ENCODE results near the gene SMIM13. TPM values are rescaled to one million over a fixed set of nuclear protein-coding genes. Genes with fewer than 3 reads are reported as not detected.

SMIM13 gene
- total and polyA plus RNA-seq, 2 experiments from 2014 or later: 8.9 to 9.6 TPM

DNA sequence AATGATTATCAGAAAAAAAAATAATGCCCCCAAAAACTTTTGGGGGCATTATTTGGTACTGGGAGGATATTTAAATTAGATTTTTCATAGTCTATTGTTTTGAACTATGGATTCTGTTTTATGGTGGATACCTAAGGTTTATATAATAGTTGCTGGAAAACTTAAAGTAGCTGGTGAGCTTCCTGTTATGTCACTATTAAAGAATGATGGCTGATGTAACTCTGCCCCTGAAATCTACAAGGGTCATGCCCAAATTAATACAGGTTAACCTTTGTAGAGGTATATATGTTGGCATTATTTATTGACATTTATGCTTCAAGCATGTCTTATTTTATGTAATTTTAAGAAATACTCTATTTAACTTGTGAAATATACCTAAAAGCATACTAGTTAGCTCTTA lies 43.2 kb downstream of the SMIM13 start:
- TF ChIP-seq, protein P1, sequence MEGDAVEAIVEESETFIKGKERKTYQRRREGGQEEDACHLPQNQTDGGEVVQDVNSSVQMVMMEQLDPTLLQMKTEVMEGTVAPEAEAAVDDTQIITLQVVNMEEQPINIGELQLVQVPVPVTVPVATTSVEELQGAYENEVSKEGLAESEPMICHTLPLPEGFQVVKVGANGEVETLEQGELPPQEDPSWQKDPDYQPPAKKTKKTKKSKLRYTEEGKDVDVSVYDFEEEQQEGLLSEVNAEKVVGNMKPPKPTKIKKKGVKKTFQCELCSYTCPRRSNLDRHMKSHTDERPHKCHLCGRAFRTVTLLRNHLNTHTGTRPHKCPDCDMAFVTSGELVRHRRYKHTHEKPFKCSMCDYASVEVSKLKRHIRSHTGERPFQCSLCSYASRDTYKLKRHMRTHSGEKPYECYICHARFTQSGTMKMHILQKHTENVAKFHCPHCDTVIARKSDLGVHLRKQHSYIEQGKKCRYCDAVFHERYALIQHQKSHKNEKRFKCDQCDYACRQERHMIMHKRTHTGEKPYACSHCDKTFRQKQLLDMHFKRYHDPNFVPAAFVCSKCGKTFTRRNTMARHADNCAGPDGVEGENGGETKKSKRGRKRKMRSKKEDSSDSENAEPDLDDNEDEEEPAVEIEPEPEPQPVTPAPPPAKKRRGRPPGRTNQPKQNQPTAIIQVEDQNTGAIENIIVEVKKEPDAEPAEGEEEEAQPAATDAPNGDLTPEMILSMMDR (IDR thresholded peaks at IDR 0.05; ENCODE audit: low read depth, low read length): no peak
- no peaks in the 10 kb centered on the region for H3K4me1 ChIP-seq (ENCODE audit: low read depth)
- no peak for DNase-seq (ENCODE audit: low read depth in 1 of 2, low spot score in 1 of 2)
- H3K27me3 ChIP-seq: no peaks in the 10 kb centered on the region
- H3K36me3 ChIP-seq: peaks cover 15% of the 10 kb centered on the region
- no peaks in the 10 kb centered on the region for H3K9me3 ChIP-seq (ENCODE audit: low read depth)
- H3K27ac ChIP-seq: no peak overlapping the region
- H3K4me3 ChIP-seq: no peak overlapping the region

DNA sequence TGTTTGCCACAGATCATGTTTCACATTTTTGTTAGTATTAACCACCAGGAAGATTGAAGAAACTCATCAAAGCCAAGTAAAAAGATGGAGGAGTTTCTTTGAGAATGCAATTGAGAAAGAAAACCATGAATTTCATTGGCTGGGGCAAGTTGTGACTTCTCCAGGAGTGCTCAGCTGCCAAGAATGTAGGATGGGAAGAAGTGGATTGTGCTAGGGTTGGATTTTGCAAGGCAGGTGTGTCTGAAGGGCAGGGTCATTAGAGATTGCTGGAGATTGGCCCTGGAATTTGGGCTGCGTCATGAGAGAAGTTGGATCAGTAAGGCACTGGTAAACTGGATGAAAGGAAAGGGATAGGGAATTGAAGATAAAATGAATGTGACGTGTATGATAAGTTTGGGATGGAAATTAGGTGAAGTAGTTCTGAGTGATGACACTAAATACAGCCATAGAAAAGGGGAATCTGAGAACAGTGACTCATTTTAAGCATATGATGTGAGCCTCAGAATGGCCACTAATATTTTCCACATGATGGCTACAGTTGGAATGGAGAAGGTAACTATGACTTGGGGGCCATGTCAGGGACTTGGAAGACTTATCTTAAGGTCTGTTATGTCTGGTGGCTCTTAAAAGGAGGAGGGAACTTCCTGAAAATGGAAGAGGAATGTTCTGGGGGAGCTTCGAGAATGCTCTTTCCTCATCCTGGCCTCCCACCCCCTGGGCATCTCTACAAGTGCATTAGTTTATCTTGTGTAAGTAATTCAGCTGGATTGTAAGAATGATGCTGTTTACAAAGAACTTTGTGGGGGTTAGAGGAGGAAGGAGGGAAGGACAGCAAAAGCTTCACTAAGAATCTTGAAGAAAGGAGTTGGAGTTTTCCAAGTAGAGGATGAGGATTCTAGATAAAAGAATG lies 45.7 kb downstream of the SMIM13 start:
- Histone ChIP-seq H3K4me3 (no peak overlapping the region), H3K27me3 (no peaks in the 10 kb centered on the region), H3K36me3 (peaks cover 15% of the 10 kb centered on the region), H3K27ac (no peak overlapping the region), H3K4me1 (ENCODE audit: low read depth) (no peaks in the 10 kb centered on the region), H3K9me3 (ENCODE audit: low read depth) (no peaks in the 10 kb centered on the region)
- TF ChIP-seq, protein P1 (IDR thresholded peaks at IDR 0.05; ENCODE audit: low read depth, low read length): no peak
- peak in 1 of 2 donors; percentile 25 for DNase-seq (ENCODE audit: low read depth in 1 of 2, low spot score in 1 of 2)

DNA sequence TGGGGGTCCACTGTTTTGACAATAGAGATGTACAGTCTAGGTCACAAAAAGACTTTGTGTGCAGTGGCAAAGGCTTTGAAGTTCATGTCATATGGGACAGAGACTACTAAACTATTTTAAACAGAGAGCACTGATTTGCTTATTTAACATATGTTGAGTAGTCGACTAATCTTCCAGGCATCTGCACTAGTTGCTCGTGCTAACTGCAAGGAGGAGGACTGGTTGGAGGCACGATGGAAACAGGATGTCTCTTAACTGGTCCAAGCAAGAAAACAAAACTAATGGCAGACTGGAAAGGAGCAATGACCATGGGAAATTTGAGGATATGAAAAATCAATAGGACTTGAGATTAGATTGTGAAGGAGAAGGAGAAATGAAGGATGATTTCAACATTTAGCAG lies 46.4 kb downstream of the SMIM13 start:
- no peak for DNase-seq (ENCODE audit: low read depth in 1 of 2, low spot score in 1 of 2)
- no peaks in the 10 kb centered on the region for H3K27me3 ChIP-seq
- TF ChIP-seq, protein P1 (IDR thresholded peaks at IDR 0.05; ENCODE audit: low read depth, low read length): no peak
- H3K27ac ChIP-seq: no peak overlapping the region
- H3K36me3 ChIP-seq: peaks cover 8% of the 10 kb centered on the region
- no peaks in the 10 kb centered on the region for H3K9me3 ChIP-seq (ENCODE audit: low read depth)
- no peaks in the 10 kb centered on the region for H3K4me1 ChIP-seq (ENCODE audit: low read depth)
- H3K4me3 ChIP-seq: no peak overlapping the region

DNA sequence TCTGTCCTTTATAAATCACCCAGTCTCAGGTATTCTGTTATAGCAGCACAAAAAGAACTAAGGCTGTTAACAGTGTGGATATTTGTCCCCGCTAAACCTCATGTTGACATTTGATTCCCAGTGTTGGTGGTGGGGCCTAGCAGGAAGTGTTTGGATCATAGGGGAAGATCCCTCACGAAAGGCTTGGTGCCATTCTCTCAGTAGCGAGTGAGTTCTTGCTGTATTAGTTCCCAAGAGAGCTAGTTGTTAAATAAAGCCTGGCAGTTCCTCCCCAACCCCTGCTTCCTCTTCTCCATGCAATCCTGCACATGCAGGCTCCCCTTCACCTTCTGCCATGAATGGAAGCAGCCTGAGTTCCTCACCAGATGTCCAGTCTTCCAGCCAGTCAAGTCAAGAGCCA lies 47.7 kb downstream of the SMIM13 start:
- no peak overlapping the region for H3K4me3 ChIP-seq
- H3K36me3 ChIP-seq: no peaks in the 10 kb centered on the region
- no peaks in the 10 kb centered on the region for H3K4me1 ChIP-seq (ENCODE audit: low read depth)
- TF ChIP-seq, protein P1 (IDR thresholded peaks at IDR 0.05; ENCODE audit: low read depth, low read length): no peak
- no peaks in the 10 kb centered on the region for H3K9me3 ChIP-seq (ENCODE audit: low read depth)
- no peak for DNase-seq (ENCODE audit: low read depth in 1 of 2, low spot score in 1 of 2)
- no peaks in the 10 kb centered on the region for H3K27me3 ChIP-seq
- H3K27ac ChIP-seq: no peak overlapping the region

DNA sequence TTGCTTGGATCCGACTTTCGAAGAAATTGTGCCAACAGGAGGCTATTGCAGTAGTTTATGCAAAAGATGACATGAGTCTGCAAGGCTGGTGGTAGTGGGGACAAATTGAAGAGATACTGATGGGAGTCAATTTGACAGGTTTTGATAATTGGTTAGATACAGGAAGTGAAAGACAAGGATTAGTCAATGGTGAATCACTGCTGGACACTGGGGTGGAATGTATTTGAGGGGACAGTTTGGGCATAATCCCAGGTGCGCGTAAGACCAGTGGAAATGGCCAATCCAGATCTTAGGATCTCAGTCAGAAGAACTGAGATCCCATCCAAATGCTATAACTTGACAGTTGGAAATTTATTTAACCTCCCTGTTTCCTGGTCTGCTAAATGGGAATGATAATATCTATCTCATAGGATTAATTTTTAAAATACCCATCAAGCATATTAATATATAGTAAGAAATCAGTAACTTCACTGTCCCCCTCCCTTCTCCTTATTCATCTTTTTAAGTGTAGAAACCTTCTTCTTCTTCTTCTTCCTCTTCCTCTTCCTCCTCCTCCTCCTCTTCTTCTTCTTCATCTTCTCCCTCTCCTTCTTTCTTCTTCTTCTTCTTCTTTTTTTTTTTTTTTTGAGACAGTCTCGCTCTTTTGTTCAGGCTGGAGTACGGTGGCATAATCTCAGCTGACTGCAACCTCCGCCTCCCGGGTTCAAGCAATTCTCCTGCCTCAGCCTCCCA lies 48.8 kb downstream of the SMIM13 start:
- Histone ChIP-seq H3K27ac (no peak overlapping the region), H3K4me3 (no peak overlapping the region), H3K27me3 (no peaks in the 10 kb centered on the region), H3K9me3 (ENCODE audit: low read depth) (no peaks in the 10 kb centered on the region), H3K4me1 (ENCODE audit: low read depth) (no peaks in the 10 kb centered on the region), H3K36me3 (no peaks in the 10 kb centered on the region)
- TF ChIP-seq, protein P1 (IDR thresholded peaks at IDR 0.05; ENCODE audit: low read depth, low read length): no peak
- DNase-seq (ENCODE audit: low read depth in 1 of 2, low spot score in 1 of 2): no peak
